NCI-H2081 treated with DMSO at 0.1 percent for 48 hours (cell line): ENCODE data around the gene NFKB2.
A peak's percentile ranks its signal among the peaks of the same experiment; 100 is the strongest.

Source experiments
- DNase-seq: peaks from one replicate; lab custom pipeline; 2025; lab: John Stamatoyannopoulos, UW

The NFKB2 gene

DNA sequence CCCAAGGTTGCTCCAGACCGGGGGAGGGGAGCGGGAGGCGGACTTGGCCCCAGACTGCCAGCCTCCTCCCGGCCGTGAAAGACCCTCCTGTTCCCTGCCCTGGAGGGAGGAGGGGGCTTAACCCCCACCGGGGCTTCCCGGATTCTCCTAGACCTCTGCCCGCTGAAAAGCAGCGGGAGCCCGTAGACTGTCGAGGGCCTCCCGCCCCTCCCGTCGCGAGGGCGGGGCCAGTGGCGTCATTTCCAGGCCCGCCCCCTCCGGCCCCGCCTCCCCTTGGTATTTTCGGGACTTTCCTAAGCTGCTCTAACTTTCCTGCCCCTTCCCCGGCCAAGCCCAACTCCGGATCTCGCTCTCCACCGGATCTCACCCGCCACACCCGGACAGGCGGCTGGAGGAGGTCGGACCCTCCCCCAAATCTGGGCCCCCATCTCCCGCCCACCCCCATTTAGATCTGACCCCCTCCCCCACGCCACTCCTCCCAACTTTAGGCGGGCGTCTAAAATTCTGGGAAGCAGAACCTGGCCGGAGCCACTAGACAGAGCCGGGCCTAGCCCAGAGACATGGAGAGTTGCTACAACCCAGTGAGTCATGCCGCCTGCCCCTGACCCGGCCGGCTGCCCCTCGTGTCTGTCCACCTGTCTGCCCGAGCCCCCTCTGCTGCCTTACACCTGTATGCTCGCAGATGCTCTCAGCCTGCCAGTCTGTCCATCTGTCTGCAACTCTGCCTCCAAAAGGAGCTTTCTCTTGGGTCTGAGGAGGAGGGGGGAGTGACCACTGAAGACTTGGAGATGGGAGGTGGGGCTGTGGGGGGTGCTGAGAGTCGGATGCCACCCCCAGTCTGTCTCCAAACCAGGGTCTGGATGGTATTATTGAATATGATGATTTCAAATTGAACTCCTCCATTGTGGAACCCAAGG is at the start of gene NFKB2:
NFKB2 (plus strand) TSS at position 306 of the 917 bp plus-strand sequence; CDS start at position 561, 255 bp downstream.
- no peak for DNase-seq

DNA sequence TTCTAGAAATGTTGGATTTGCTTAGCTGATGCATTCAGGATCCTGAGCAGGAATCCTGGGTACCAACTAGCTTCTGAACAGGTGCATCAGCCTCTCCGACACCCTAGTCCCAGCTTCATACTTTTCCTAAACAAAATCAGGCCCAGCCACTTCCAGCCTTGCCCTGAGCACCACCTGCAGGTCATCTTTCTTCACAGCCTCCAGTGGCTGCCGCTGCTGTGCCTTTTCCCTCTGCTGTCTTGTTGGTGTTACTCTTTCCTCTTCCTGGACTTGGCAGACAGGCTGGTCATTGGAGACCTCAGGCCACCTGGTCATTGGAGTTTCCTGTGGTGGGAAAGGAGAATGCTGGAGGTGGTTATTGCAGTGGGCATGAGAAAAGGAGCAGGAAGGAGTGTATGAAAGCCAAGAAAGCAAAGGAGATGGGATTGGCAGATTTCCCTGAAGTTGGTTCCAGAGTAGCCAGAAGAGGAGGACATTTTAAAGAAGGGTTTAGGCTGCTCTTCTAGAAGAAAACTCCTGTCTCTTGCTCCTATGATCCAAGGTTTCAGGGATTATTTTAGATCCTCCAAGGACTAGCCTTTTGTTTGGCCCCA is 48.2 kb upstream of the NFKB2 start:
- no peak for DNase-seq

DNA sequence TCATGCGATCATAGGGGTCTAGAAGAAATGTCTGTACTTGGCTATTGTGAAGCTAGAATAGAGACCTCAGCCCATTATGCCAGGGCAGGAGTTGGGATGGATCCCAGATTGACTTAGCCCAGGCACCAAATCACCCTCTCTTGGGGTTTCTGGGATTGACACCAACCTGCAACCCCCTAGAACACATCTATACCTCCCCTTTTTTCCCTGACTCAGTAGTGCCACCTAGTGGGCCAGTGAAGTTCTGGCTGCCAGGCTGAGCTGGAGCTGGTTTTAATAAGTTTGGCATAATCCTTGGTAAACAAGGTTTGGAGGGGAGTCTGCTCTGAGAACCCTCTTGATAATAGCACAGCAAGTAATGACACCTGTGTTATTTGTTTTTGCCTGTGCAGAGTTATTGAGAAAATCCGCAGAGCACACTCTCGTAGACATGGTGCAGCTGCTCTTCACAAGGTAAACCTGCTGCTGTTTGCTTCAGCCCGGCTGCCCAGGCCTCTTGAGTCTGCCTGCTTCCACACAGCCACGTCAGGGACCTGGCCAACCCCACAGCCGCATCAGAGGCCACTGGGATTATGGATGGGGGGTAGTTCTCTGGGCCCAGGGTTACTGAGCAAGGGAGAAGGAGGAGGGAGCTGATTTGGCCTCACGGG is 43.3 kb upstream of the NFKB2 start:
- DNase-seq, result peak; percentile 3

DNA sequence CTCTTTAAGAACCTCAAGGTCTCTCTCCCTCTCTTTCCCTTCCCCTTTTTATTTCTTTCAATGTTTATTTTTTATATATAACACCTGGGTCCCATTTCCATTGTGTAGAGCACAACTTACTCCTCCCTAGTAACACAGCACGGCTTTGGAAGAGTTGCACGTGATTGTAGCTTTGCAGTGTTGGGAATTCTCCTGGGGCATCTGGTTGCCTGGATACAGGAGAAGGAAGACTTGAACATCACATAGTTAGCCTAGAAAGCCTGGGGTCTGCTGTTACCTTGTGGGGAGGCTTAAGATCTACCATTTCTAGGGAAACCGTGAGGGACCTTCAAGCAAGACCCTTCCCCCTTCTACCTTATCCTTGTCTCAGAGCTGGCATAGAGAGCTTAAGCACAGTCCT is 41.1 kb upstream of the NFKB2 start:
- no peak for DNase-seq

DNA sequence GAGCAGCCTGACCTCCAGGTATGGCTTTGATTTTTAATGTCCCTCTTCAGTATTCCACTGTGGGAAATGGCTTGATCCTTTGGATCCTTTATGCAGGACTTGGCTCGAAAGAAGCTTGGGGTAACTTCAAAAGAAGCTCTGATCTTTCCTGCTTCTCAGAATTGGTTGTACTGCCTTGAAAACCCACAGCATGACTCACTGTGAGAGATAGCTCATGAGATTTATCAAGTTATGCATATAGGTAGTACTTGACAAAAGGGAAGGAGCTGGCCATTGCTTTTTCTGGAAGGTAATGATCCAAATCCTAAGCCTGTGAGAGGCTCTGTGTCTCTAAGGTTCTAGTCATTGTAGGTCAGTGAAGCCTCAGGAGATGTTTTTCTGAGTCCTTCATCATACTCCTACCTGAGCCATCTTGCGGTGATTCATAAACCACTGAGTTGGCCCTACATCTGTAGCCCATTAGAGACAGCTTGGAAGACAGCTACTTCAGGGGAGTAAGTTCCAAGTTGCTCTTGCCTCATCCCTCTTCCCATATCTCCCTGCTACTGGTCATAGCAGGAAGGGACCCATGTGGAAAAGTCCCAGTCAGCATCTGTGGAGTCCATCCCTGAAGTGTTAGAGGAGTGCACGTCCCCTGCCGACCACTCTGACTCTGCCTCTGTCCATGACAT is 36.7 kb upstream of the NFKB2 start:
- no peak for DNase-seq

DNA sequence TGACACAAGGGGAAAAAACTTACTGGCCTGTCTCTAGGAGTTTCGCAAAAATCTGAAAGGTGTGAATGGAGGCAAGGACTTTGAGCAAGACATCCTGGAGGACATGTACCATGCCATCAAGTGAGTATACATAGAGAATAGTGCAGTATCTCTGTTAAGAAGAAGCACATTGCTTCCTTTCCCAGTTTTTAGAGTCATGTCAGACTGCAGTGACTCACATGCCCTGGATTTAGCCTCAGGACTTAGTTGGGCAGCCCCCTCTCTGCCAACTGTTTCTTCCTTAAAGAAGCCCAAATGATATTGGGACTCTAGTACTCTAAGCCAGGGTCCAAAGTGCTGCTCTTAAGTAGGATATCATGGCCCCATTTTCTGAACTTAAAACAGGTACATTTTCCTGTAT is 28.1 kb upstream of the NFKB2 start:
- no peak for DNase-seq

DNA sequence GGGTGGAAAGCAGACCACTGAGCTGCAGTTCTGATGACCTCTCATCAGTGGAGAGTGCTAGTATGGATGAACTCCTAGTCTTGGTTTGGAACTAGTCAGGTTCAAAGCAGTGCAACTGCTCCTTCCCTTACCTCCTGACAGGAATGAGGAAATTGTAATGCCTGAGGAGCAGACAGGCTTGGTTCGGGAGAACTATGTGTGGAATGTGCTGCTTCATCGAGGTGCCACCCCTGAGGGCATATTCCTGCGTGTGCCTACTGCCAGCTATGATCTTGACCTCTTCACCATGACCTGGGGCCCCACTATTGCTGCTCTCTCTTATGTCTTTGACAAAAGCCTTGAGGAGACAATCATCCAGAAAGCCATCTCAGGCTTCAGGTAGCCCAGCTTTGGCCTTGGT is 27.4 kb upstream of the NFKB2 start:
- DNase-seq, result no peak

DNA sequence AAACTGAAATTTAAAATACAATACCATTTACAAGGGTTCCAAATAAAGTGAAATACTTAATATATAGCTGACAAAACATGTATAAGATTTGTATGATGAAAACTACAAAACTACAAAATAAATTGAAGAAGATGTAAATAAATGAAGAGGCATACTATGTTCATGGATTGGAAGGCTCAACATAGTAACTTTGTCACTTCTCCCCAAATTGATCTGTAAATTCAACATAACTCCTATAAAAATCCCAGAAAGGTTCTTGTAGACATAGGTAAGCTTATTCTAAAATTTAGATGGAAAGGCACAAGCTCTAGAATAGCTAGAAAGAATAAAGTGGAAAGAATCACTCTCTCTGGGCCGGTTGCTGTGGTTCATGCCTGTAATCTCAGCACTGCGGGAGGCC is 24.2 kb upstream of the NFKB2 start:
- DNase-seq, result no peak

DNA sequence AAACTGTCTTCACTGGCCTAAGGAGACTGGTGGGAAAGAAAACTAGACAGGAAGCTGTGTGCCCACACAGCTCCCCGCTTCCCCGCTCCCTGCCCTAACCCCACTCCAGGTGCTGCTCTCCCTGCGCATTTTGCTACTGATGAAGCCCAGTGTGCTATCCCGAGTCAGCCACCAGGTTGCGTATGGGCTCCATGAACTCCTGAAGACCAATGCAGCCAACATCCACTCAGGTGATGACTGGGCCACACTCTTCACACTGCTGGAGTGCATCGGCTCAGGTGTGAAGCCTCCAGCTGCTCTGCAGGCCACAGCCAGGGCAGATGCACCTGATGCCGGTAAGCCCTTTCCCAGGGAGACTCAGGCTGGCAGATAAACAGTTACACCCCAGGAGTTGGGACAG is 20.3 kb upstream of the NFKB2 start:
- DNase-seq, result no peak

DNA sequence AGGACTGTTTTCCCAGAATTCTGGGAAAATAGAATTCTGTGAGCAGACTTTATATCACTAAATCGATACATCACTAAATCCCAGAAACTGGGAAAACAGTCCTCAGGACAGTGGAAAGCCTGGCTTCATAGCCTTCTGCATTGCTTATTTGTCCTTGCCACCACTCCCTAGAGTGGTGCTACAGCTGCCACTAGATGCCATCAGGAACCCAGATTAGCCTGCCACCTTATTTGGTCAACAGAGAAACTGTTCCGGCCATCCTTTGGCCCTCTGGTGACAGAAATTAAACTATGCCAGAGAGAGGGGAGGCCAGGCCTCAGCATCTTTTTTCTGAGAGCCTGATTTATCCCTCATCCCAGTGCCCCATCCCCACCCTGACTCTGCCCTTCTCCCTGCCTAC is 19.6 kb upstream of the NFKB2 start:
- no peak for DNase-seq

DNA sequence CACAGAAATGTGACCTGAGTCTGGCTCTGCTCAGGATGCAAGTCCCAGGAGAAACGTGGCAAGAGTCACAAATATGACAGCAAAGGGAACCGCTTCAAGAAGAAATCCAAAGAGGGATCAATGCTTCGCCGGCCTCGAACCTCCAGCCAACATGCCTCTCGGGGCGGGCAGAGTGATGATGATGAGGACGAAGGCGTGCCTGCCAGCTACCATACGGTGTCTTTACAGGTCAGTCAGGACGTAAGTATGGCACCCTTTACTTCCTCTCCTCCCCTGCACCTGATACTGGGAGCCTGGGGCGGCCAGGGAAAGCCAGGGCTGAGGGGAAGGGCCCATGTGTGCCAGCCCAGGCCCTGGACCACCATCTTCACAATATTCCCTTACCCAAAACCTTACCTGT is 18.6 kb upstream of the NFKB2 start:
- DNase-seq, result no peak

DNA sequence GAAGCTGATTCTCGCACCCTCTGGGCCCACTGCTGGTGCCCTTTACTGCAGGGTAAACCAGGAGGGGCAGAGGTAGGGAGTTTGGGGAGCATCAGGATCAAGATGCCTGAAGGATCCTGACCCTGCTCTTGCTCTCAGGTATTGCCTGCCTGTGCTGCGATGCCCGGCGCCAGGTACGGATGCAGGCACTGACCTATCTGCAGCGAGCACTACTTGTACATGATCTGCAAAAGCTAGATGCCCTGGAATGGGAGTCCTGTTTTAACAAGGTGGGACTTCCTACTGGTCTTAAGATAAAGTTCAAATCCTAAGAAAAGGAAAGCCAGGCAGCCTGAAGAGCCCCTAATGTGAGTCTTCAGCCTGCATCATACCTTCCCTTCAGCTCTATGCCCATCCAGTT is 16.1 kb upstream of the NFKB2 start:
- no peak for DNase-seq

DNA sequence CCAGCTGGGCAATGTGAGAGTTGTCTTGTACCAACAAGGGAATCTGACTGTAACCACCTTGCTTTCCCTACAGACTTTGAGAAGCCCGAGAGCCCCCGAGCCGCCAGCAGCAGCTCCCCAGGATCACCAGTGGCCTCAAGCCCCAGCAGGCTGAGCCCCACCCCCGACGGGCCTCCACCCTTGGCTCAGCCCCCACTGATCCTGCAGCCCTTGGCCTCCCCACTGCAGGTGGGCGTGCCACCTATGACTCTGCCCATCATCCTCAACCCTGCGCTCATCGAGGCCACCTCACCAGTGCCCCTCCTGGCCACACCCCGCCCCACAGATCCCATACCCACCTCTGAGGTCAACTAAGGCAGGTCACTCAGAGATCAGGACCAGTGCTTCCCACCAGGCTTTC is 13.5 kb upstream of the NFKB2 start:
- DNase-seq, result no peak

DNA sequence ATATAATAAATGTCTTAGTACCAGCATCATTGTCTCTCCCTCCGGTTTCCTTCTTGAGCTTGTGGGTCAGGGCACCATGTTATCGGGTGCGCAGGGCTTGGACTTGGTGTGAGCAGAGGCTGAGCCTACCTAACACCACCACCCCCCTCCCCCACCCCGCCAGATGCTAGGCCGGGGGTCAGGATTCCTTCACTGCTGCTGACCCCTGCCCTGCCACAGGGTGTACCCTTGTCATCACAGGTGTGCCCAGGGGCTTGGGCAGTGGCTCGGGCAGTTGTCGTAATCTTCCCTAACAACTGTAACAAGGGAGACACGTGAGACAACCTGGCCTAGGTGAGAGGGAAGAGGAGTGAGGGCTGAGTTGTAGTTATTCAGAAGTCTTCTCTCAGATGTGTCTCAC is 12.6 kb upstream of the NFKB2 start:
- DNase-seq, result no peak

DNA sequence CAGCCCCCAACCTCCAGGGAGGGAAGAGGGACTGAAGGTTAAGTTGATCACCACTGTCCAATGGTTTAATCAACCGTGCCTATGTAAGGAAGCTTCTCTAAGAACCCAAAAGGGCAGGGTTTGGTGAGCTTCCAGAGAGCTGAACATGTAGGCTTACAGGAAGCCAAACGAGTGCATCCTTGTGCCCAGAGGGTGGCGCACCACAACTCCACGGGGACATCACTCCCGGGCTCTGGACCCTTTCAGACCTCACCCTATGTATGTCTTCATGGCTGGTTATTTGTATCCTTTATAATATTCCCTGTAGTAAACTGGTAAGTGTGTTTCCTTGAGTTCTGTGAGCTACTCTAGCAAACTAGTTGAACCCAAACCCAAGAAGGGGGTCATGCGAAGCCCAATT is 11.5 kb upstream of the NFKB2 start:
- no peak for DNase-seq

DNA sequence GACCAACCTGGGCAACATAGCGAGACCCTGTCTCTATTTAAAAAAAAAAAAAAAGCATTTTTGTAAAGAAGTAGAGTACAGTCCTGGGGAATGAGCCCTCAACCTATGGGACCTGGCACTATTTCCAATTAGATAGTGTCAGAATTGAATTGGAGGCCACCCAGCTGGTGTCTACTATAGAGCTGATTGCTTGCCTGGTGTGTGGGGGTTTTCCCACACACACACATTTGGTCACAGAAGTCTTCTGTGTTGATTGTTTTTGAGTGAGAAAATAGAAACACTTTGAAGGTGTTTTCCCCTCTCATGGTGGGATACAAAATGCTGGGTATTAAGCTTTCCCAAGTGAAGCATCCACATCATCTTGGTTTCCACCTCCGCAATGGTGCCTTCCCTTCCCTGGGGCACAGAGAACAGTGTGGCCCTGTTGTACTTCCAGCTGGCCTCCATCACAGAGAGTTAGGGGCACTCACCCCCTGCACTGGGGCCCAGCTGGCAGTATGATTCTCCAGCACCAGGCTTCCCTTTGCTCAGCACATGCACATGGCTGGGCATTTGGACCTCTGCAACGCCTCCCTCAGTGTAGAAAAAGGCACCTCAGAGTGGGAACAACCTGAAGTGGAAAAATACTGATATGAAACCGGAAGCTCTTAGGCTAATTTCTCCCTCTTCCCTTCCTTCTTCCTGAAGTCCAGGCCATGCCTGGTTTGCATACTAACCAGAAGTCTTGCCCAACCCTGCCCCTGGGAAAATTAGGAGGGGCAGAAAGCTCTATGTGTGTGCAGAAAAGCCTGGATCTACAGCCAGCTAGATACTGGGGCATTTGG is 10.7 kb upstream of the NFKB2 start:
- DNase-seq, result no peak

DNA sequence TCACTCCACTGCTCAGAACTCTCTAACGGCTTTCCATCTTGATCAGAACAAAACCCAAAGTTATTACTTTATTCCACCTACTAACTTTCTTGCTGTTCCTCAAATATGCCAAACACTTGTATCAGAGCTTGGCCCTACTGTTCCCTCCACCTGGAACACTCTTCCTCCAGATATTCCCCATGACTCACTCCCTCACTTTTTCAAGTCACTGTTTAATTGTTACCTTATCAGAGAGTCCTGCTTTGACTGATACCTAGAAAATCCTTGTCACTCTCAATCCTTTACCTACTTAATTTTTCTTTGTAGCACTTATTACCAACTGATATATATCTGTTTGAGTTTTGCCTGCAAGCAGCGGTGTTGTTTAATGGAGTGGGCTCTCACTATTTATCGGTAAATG is 5.6 kb upstream of the NFKB2 start:
- DNase-seq, result no peak

DNA sequence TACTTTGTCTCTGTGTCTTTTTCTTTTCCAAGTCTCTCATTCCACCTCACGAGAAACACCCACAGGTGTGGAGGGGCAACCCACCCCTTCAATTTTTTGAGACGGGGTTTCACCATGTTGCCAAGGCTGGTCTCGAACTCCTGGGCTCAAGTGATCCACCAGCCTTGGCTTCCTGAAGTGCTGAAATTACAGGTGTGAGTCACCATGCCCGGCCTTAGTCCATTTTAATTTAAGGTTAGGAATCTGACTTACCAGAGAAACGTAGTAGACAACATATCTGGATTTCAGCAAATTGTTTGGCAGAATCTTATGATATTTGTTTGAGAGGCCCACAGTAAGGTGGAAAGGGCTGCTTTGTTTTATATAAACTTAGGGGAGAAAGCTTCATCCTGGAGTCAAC is 3.2 kb upstream of the NFKB2 start:
- DNase-seq, result no peak

DNA sequence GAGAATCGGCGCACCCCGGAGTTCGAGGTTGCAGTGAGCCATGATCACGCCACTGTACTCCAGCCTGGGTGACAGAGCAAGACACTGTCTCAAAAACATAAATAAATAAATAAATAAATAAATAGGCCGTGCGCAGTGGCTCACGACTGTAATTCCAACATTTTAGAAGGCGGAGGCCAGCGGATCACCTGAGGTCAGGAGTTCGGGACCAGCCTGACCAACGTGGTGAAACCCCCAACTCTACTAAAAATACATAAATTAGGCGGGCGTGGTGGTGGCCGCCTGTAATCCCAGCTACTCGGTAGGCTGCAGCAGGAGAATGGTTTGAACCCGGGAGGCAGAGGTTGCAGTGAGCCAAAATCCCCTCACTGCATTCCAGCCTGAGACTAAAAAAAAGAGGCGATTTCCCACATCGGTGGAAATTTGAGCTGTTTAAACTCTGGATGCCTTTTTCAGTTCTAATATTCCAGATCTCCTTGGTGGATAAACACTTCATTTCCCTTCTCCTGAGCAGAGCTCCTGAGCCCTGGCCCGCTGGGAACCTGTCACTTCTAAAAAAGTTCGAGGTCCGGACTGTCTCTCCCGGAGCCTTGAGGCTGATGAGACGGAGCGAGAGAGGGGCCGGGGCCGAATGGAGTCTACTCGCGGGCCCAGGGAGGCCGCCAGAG is 2.0 kb upstream of the NFKB2 start:
- no peak for DNase-seq

DNA sequence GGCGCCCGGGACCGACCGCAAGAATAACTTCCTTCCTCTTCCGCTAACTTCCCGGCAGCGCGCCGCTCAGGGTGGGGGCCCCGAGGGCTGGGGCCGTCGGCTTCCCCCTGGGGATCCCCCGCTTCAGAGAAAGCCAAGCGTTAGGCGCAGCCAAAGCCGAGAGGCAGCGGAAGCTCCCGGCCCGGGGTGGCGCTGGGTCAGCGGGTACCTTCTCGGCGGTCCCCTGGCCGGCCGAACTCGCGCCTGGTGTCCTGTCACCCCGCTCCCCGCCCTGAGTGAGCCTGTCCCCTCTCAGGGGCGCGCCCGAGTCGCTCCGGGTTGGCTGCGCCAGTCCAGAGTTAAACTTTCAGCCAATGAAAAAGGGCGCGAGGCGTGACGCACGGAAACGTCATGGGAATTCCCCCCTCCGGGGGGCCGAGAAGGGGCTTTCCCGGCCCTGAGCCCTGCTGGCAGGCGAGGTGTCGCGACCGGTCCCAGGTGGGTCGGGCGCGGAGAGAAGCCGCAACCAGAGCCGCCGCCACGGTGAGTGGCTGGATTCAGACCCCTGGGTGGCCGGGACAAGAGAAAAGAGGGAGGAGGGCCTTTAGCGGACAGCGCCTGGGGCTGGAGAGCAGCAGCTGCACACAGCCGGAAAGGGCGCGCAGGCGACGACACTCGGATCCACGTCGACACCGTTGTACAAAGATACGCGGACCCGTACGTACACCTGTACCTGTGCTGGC is 1.3 kb upstream of the NFKB2 start:
- no peak for DNase-seq
